ENCODE results near the gene TLL2. TPM values are rescaled to one million over a fixed set of nuclear protein-coding genes. Genes with fewer than 3 reads are reported as not detected.

TLL2 gene
- total and polyA plus RNA-seq, 2 of the 4 experiments (the other 2 are of a cell fraction): under 0.01 to 0.05 TPM

DNA sequence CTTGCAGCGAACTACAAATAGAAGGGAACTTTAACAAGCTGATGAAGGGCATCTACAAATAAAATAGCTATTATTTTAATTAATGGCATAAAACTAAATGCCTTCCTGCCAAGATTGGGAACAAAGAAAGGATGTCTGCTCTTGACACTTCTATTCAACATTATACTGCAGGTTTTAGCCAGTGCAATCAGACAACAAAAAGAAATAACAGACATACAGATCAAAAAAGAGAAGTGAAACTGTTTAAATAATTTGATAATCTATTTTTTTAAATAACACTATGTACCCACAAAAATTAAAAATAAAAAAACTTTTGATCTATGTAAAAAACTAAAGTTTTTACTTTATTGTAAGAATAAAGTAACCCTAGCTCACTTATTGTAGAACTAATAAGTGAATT lies 22.4 kb upstream of the TLL2 start:
- POLR2A ChIA-PET (ENCODE audit: unreplicated experiment): no interaction called here
- Histone ChIP-seq H3K36me3 (ENCODE audit: control insufficient read depth, insufficient read depth, low read length) (peaks cover 15% of the 10 kb centered on the region), H4K8ac (ENCODE audit: low read depth in 2 of 2, low read length in 2 of 2) (no peak overlapping the region), H2BK20ac (ENCODE audit: low read depth, low read length) (no peak overlapping the region), H4K5ac (ENCODE audit: low read depth, low read length) (no peak overlapping the region), H3K56ac (ENCODE audit: extremely low read depth, insufficient read depth, low read length) (no peak overlapping the region), H3K9me3 (ENCODE audit: control insufficient read depth, insufficient read depth, low read length) (no peaks in the 10 kb centered on the region), H3K9me1 (ENCODE audit: insufficient read depth, low read length) (peaks cover 2% of the 10 kb centered on the region; the same call in 1 of the 2 replicates), H4K20me1 (ENCODE audit: insufficient read depth, low read length) (peaks cover 13% of the 10 kb centered on the region; the same call in 1 of the 2 replicates), H2BK5ac (ENCODE audit: low read depth, low read length, poor library complexity, severe bottlenecking) (no peak overlapping the region), H3K4ac (ENCODE audit: low read depth, low read length) (no peak overlapping the region), H3K23ac (ENCODE audit: low read depth, low read length) (no peak overlapping the region), H3K27me3 (ENCODE audit: control insufficient read depth, insufficient read depth, low read length) (no peaks in the 10 kb centered on the region), H3K18ac (ENCODE audit: low read depth, low read length) (no peak overlapping the region), H4K91ac (ENCODE audit: insufficient read depth, low read depth, low read length) (no peak overlapping the region), H3K4me3 (ENCODE audit: insufficient read depth, low read depth, low read length) (no peak overlapping the region), H3K4me1 (ENCODE audit: control insufficient read depth, insufficient read depth, low read length) (peaks cover 1% of the 10 kb centered on the region; the same call in 1 of the 2 replicates), H3K14ac (replicated peaks; ENCODE audit: low read depth, low read length) (no peak overlapping the region), H2AFZ (replicated peaks; ENCODE audit: low read length, poor library complexity) (no peak overlapping the region), H3K27ac (ENCODE audit: insufficient read depth, low read length) (no peak overlapping the region), H3K4me2 (ENCODE audit: low read depth, low read length) (no peak overlapping the region), H2AK5ac (ENCODE audit: low read depth, low read length) (no peak overlapping the region), H2BK120ac (ENCODE audit: low read depth, low read length) (no peak overlapping the region), H2AK9ac (replicated peaks; ENCODE audit: low read depth, low read length, poor library complexity) (no peak overlapping the region), H3K79me1 (ENCODE audit: low read depth in 1 of 2, low read length in 2 of 2) (peaks cover 21 to 29% of the 10 kb centered on the region in 2 experiments), H3K9ac (ENCODE audit: low read depth, low read length) (no peak overlapping the region), H2BK15ac (ENCODE audit: low read depth, low read length) (no peak overlapping the region)
- no TSS peak for BruUV-seq (replicated peaks)
- dilution Hi-C loops (cut with HindIII; ENCODE audit: low sequenced_read_pairs, unreplicated experiment): no loop called here
- intact Hi-C loops (cut with micrococcal nuclease): no loop called here
- TF ChIP-seq RAD21 (IDR thresholded peaks at IDR 0.05; ENCODE audit: low read length) (no peak), SMC3 (IDR thresholded peaks at IDR 0.05; ENCODE audit: low read depth, low read length) (no peak), MXI1 (IDR thresholded peaks at IDR 0.05; ENCODE audit: borderline replicate concordance, low read depth, low read length) (no peak), MAZ (IDR thresholded peaks at IDR 0.05; ENCODE audit: borderline replicate concordance, low read depth, low read length) (no peak), CEBPB (IDR thresholded peaks at IDR 0.05; ENCODE audit: low read depth, low read length) (no peak), MAFK (IDR thresholded peaks at IDR 0.05; ENCODE audit: low read depth, low read length) (no peak), RCOR1 (IDR thresholded peaks at IDR 0.05; ENCODE audit: insufficient replicate concordance, low read length) (no peak), NFE2L2 (IDR thresholded peaks at IDR 0.05; ENCODE audit: low read depth, low read length) (no peak), RFX5 (IDR thresholded peaks at IDR 0.05; ENCODE audit: low read depth, low read length) (no peak), FOS (IDR thresholded peaks at IDR 0.05; ENCODE audit: low read depth, low read length) (no peak), CHD1 (IDR thresholded peaks at IDR 0.05; ENCODE audit: low read depth, low read length) (no peak), POLR2A (IDR thresholded peaks at IDR 0.05; ENCODE audit: low read depth, low read length) (no peak), BHLHE40 (IDR thresholded peaks at IDR 0.05; ENCODE audit: low read depth, low read length) (no peak)
- TF ChIP-seq, protein P1, sequence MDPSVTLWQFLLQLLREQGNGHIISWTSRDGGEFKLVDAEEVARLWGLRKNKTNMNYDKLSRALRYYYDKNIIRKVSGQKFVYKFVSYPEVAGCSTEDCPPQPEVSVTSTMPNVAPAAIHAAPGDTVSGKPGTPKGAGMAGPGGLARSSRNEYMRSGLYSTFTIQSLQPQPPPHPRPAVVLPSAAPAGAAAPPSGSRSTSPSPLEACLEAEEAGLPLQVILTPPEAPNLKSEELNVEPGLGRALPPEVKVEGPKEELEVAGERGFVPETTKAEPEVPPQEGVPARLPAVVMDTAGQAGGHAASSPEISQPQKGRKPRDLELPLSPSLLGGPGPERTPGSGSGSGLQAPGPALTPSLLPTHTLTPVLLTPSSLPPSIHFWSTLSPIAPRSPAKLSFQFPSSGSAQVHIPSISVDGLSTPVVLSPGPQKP (IDR thresholded peaks at IDR 0.05; ENCODE audit: borderline replicate concordance, low read depth, low read length): no peak
- TF ChIP-seq, protein P2, sequence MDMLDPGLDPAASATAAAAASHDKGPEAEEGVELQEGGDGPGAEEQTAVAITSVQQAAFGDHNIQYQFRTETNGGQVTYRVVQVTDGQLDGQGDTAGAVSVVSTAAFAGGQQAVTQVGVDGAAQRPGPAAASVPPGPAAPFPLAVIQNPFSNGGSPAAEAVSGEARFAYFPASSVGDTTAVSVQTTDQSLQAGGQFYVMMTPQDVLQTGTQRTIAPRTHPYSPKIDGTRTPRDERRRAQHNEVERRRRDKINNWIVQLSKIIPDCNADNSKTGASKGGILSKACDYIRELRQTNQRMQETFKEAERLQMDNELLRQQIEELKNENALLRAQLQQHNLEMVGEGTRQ (IDR thresholded peaks at IDR 0.05; ENCODE audit: low read depth, low read length): no peak
- TF ChIP-seq, protein P3, sequence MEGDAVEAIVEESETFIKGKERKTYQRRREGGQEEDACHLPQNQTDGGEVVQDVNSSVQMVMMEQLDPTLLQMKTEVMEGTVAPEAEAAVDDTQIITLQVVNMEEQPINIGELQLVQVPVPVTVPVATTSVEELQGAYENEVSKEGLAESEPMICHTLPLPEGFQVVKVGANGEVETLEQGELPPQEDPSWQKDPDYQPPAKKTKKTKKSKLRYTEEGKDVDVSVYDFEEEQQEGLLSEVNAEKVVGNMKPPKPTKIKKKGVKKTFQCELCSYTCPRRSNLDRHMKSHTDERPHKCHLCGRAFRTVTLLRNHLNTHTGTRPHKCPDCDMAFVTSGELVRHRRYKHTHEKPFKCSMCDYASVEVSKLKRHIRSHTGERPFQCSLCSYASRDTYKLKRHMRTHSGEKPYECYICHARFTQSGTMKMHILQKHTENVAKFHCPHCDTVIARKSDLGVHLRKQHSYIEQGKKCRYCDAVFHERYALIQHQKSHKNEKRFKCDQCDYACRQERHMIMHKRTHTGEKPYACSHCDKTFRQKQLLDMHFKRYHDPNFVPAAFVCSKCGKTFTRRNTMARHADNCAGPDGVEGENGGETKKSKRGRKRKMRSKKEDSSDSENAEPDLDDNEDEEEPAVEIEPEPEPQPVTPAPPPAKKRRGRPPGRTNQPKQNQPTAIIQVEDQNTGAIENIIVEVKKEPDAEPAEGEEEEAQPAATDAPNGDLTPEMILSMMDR (conservative IDR thresholded peaks at IDR 0.05; ENCODE audit: low read depth, low read length): no peak
- WGBS, 2 experiments (ENCODE audit: extremely low coverage in 2 of 2, insufficient read length in 1 of 2): no CpG with 5 or more reads among the region's 1 CpG
- in situ Hi-C loops (cut with MboI; ENCODE audit: low sequenced_read_pairs): no loop called here
- CTCF ChIA-PET: interaction anchor here (0.6 kb wide), 1 partner anchor 9 kb away, joined by 4 read pairs; no protein-coding TSS in a partner anchor
- no peak for ATAC-seq (ENCODE audit: low read depth)
- DNase-seq: no peak
